Heart right ventricle (tissue), 16 donors: ENCODE measurements around the gene SNRPB. TPM values are rescaled to one million over a fixed set of nuclear protein-coding genes. Genes with fewer than 3 reads are reported as not detected.

Source experiments
- ATAC-seq, 8 donors: fragments of 200-7000 bp; cut with Tn5 transposase; one replicate each; pipeline ENCODE4 v1.9.1; 2020; ENCODE audit warnings: mild to moderate bottlenecking in 8 of 8, moderate library complexity in 8 of 8, moderate number of reproducible peaks in 1 of 8
- DNase-seq, 2 donors: peaks; one replicate each; pipeline ENCODE4 v3.0.0-alpha.2; 2020
- H3K27ac ChIP-seq, 10 donors: fragments of 200-600 bp; sonication (generic) in 2 of 10; one replicate each; pipeline versions ENCODE4 v1.5.0 to v1.8.0; 2020 to 2022; ENCODE audit warnings: mild to moderate bottlenecking in 3 of 10
- H3K27me3 ChIP-seq, 7 donors: fragments of 200-600 bp; one replicate each; pipeline ENCODE4 v1.8.0; 2021 to 2022; ENCODE audit warnings: mild to moderate bottlenecking in 2 of 7
- H3K36me3 ChIP-seq, 9 donors: fragments of 200-600 bp; sonication (generic) in 1 of 9; one replicate each; pipeline versions ENCODE4 v1.5.0 to v1.8.0; 2020 to 2022; ENCODE audit warnings: mild to moderate bottlenecking in 2 of 9
- H3K4me1 ChIP-seq, 9 donors: fragments of 200-600 bp; sonication (generic) in 1 of 9; one replicate each; pipeline versions ENCODE4 v1.5.0 to v1.8.0; 2020 to 2022; ENCODE audit warnings: mild to moderate bottlenecking in 4 of 9
- H3K4me3 ChIP-seq, 10 donors: fragments of 200-600 bp; sonication (generic) in 2 of 10; one replicate each; pipeline versions ENCODE4 v1.5.0 to v1.8.0; 2020 to 2022; ENCODE audit warnings: mild to moderate bottlenecking in 7 of 10, moderate library complexity in 2 of 10
- H3K9me3 ChIP-seq, 11 donors: fragments of 200-600 bp in 10 of 11; sonication (generic) in 2 of 11; one replicate each; pipeline versions ENCODE4 v1.5.0 to v1.8.0; 2013 to 2022; ENCODE audit warnings: mild to moderate bottlenecking in 2 of 11, control low read depth in 1 of 11, moderate library complexity in 1 of 11
- WGBS, 2 donors: extraction: QIAGEN DNeasy Blood & Tissue Kit; methylation state at CpG; one replicate each; pipeline ENCODE4 v1.1.7; 2013; ENCODE audit warnings: inconsistent platforms in 1 of 2; 5-methylcytosine and 5-hydroxymethylcytosine counted together
- intact Hi-C, 10 donors: fragments of 100-400 bp; cut with DNase I; formaldehyde crosslinking; loops; one replicate each; pipeline versions ENCODE4 v1.11.1 to v1.14.2; 2022
- long read RNA-seq, 3 donors: library from polyadenylated mRNA; unstranded; transcript quantifications; one replicate each; pipeline ENCODE4 v2.0.0, GENCODE V29; 2020 to 2021
- polyA plus RNA-seq, 2 donors: library from polyadenylated mRNA; stranded (reverse); fragments of 200-250 nt; gene quantifications; one replicate each; pipeline ENCODE4 v1.2.3, GENCODE V29; 2013
- total RNA-seq, 10 donors: library from RNA; stranded (reverse); fragmentation: NEBNext Ultra II Directional in 3 of 10; extraction: Animal tissue kit (Norgen Biotek cat#: 25700) in 3 of 10; gene quantifications; one replicate each; pipeline versions ENCODE4 v1.2.1 to v1.2.4, GENCODE V29; 2021 to 2023
- TF ChIP-seq, protein P1 (sequence below), 9 donors: fragments of 200-600 bp; sonication (generic) in 2 of 9; IDR thresholded peaks; one replicate each; pipeline versions ENCODE4 v1.5.0 to v1.8.0; 2021 to 2022; ENCODE audit warnings: antibody characterized with exemption in 9 of 9, mild to moderate bottlenecking in 5 of 9, moderate library complexity in 1 of 9
- donor health status: Arrhythmogenic right ventricular cardiomyopathy.
- donor health status: ischemic (EF 13 %, LVEDD 7.1; RV severe dilation, severe dysfunction).
- donor health status: healthy with polysubstance abuse.
- donor health status: DM: no; HTN: yes; CAD: no.
- donor health status: DM: no; HTN: no; CAD: no.
- donor health status: ischemic (EF 25% LVEDD 6.9; RV normal size, moderate dysfunction).
- donor health status: ischemic (EF 25% LVEDD 5.7; RV mildly dilated, moderate dysfunction).
- donor health status: healthy.
- donor health status: DM: yes; HTN: yes; CAD: no.
- donor health status: Ischemic cardiomyopathy.
- donor health status: ischemic (EF 35%, LVEDD 5.7; RV mildly dilated, moderate dysfunction).
- donor health status: nonischemic (EF 11% LVEDD 7.7; RV severe dilation, severe dysfunction).
- donor health status: DM: yes; HTN: yes; CAD: no.
- donor health status: PGD.
- donor health status: ischemic (EF 29% LVEDD 5.4; RV normal size, mild dysfunction).
- donor health status: nonischemic (EF 23%, LVEDD 6.1; RV moderate dilation, normal function).

SNRPB gene
- total RNA-seq (10 to 100 TPM; 41.4 to 82.1 (median 51.1) TPM), polyA plus RNA-seq (100 to 1,000 TPM in 1 of 2 donors, 10 to 100 TPM in 1; 59.8 to 239 TPM)
- long read RNA-seq, donor 1, transcript SNRPB-201 (7 exons, 1,154 nt) = major isoform, 32 of 42 reads
- long read RNA-seq, donor 1, transcript SNRPB-202 (7 exons, 1,008 nt) = minor isoform, 5 of 42 reads
- long read RNA-seq, donor 1, partial matches to known transcripts = 3 of 42 reads
- long read RNA-seq, donor 1, other reads (novel, unspliced or antisense) = 2 of 42 reads
- long read RNA-seq, donor 2, transcript SNRPB-202 (7 exons, 1,008 nt) = minor isoform, 5 of 62 reads
- long read RNA-seq, donor 2, transcript SNRPB-201 (7 exons, 1,154 nt) = major isoform, 40 of 62 reads
- long read RNA-seq, donor 2, partial matches to known transcripts = 9 of 62 reads
- long read RNA-seq, donor 2, other reads (novel, unspliced or antisense) = 8 of 62 reads
- long read RNA-seq, donor 3, transcript SNRPB-201 (7 exons, 1,154 nt) = major isoform, 43 of 59 reads
- long read RNA-seq, donor 3, partial matches to known transcripts = 9 of 59 reads
- long read RNA-seq, donor 3, other reads (novel, unspliced or antisense) = 5 of 59 reads

- TF ChIP-seq, protein P1, sequence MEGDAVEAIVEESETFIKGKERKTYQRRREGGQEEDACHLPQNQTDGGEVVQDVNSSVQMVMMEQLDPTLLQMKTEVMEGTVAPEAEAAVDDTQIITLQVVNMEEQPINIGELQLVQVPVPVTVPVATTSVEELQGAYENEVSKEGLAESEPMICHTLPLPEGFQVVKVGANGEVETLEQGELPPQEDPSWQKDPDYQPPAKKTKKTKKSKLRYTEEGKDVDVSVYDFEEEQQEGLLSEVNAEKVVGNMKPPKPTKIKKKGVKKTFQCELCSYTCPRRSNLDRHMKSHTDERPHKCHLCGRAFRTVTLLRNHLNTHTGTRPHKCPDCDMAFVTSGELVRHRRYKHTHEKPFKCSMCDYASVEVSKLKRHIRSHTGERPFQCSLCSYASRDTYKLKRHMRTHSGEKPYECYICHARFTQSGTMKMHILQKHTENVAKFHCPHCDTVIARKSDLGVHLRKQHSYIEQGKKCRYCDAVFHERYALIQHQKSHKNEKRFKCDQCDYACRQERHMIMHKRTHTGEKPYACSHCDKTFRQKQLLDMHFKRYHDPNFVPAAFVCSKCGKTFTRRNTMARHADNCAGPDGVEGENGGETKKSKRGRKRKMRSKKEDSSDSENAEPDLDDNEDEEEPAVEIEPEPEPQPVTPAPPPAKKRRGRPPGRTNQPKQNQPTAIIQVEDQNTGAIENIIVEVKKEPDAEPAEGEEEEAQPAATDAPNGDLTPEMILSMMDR (IDR thresholded peaks at IDR 0.05) = no peak
- Histone ChIP-seq H3K36me3 (peaks cover 0 to 35% (median 21%) of the 10 kb centered on the region in 9 donors), H3K4me1 (peaks cover 0 to 37% (median 23%) of the 10 kb centered on the region in 9 donors), H3K27ac (peak within 1 kb of the TSS; percentile 68 to 97 (median 90)), H3K27me3 (no peaks in the 10 kb centered on the region), H3K4me3 (peak within 1 kb of the TSS; percentile 37 to 96 (median 84)), H3K9me3 (no peaks in the 10 kb centered on the region)
- intact Hi-C loops = loop anchor here in 3 of 10 donors (1.0 to 10.0 kb wide), 3 partner anchors 37 to 366 kb away; partner anchors contain the start of genes STK35 (in 1 of the 3) and ZNF343 (in 1 of the 3)
- 0% methylated on average over 53 of the region's 53 CpGs for WGBS, 2 donors
- ATAC-seq = peak; percentile 99
- peak; percentile 94 to 97 for DNase-seq
Measured at GRCh38 chr20:2470423-2471193, at the start of gene SNRPB. SNRPB (minus strand) TSS chr20:2470789; CDS start chr20:2470690, 99 bp downstream.

- no peak for ATAC-seq
- 91 to 93% methylated on average over 4 of the region's 4 CpGs for WGBS, 2 donors
Measured at GRCh38 chr20:2519115-2519809, 48.7 kb upstream of the SNRPB start.

DNA sequence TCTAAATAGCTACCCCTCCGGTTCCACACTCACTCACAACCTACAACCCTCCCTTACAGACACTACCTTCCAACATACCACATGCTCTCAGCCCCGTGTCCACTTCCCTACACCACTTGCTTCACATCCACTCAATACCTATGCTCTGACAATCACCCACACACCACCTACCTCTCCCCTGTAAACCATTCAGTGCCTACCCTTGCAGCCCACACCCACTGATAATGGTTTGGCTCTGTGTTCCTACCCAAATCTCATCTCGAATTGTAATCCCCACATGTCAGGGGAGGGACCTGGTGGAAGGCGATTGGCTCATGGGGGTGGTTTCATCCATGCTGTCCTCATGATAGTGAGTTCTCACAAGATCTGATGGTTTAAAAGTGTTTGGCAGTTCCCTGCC, 48.0 kb upstream of the SNRPB start:
- intact Hi-C loops = no loop called here
- Histone ChIP-seq H3K4me3 (no peak overlapping the region), H3K4me1 (peaks cover 0 to 22% (median 0%) of the 10 kb centered on the region in 9 donors), H3K9me3 (no peaks in the 10 kb centered on the region), H3K27ac (no peak overlapping the region), H3K27me3 (peaks cover 0 to 5% (median 0%) of the 10 kb centered on the region in 7 donors), H3K36me3 (no peaks in the 10 kb centered on the region)
- no peak for ATAC-seq
- DNase-seq = no peak
- TF ChIP-seq, protein P1 (IDR thresholded peaks at IDR 0.05) = no peak
- WGBS, 2 donors = 81% methylated on average over 4 of the region's 4 CpGs

More at GRCh38 chr20:2519115-2519809, 48.7 kb upstream of the SNRPB start:
- Histone ChIP-seq H3K9me3 (no peaks in the 10 kb centered on the region), H3K27ac (no peak overlapping the region), H3K27me3 (peaks cover 0 to 5% (median 0%) of the 10 kb centered on the region in 7 donors), H3K4me3 (no peak overlapping the region), H3K4me1 (peaks cover 0 to 22% (median 3%) of the 10 kb centered on the region in 9 donors), H3K36me3 (no peaks in the 10 kb centered on the region)
- TF ChIP-seq, protein P1 (IDR thresholded peaks at IDR 0.05) = no peak
- DNase-seq = no peak
- intact Hi-C loops = no loop called here
